HEK293T (cell line): ENCODE data around the gene KLHL29.

Experiments used
- ARNT ChIP-seq: fragments of 450-650 bp; IDR thresholded peaks from 2 replicates; pipeline ENCODE4 v1.6.1; 2017; ENCODE audit warnings: mild to moderate bottlenecking
- BHLHE40 ChIP-seq: fragments of 450-650 bp; IDR thresholded peaks from 2 replicates; pipeline ENCODE4 v1.6.1; 2016; ENCODE audit warnings: mild to moderate bottlenecking, moderate library complexity, borderline replicate concordance
- CTBP1 ChIP-seq: fragments of 450-650 bp; IDR thresholded peaks from 2 replicates; pipeline ENCODE4 v1.6.1; 2016; ENCODE audit warnings: borderline replicate concordance
- ELF4 ChIP-seq: fragments of 450-650 bp; IDR thresholded peaks from 2 replicates; pipeline ENCODE4 v1.6.1; 2017; ENCODE audit warnings: antibody characterized with exemption
- FOXA1 ChIP-seq: fragments of 450-650 bp; IDR thresholded peaks from 2 replicates; pipeline ENCODE4 v1.6.1; 2016; ENCODE audit warnings: mild to moderate bottlenecking
- FOXK2 ChIP-seq: fragments of 450-650 bp; IDR thresholded peaks from 2 replicates; pipeline ENCODE4 v1.6.1; 2016; ENCODE audit warnings: mild to moderate bottlenecking
- FOXM1 ChIP-seq: fragments of 450-650 bp; IDR thresholded peaks from 2 replicates; pipeline ENCODE4 v1.6.1; 2017; ENCODE audit warnings: mild to moderate bottlenecking, borderline replicate concordance
- HDGF ChIP-seq: fragments of 450-650 bp; IDR thresholded peaks from 2 replicates; pipeline ENCODE4 v1.6.1; 2017; ENCODE audit warnings: antibody characterized with exemption, borderline replicate concordance
- LEF1 ChIP-seq: fragments of 450-650 bp; IDR thresholded peaks from 2 replicates; pipeline ENCODE4 v1.6.1; 2017; ENCODE audit warnings: mild to moderate bottlenecking, borderline replicate concordance
- NFRKB ChIP-seq: fragments of 450-650 bp; IDR thresholded peaks from 2 replicates; pipeline ENCODE4 v1.6.1; 2016; ENCODE audit warnings: mild to moderate bottlenecking, moderate library complexity
- SP1 ChIP-seq: fragments of 450-650 bp; IDR thresholded peaks from 2 replicates; pipeline ENCODE4 v1.6.1; 2017
- SUZ12 ChIP-seq: fragments of 450-650 bp; IDR thresholded peaks from 2 replicates; pipeline ENCODE4 v1.6.1; 2016; ENCODE audit warnings: mild to moderate bottlenecking
- TF ChIP-seq, protein P1 (sequence below): fragments of 450-650 bp; IDR thresholded peaks from 2 replicates; pipeline ENCODE4 v1.6.1; 2016

DNA sequence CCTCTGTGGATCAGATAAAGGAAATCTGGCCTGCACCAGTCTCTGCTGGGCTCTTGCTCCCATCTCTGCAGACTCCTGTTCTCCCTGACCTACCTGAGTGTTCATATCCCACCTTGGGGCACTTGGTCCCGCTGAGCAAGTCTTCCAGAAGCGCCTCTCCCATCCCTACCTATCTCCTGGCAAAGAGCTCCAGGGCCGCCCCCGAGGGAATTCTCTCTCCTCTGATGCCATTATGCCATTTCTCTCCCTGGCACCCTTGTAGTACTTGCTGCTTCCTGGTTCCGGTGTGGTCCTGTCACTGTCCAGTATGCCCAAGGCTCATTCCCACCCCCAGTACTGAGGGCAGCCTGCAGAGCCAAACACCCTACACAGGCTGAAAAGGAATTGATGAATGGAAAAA, 99.8 kb downstream of the KLHL29 start:
- TF ChIP-seq FOXM1 (no peak), HDGF (no peak), ELF4 (no peak), BHLHE40 (no peak), FOXK2 (no peak), FOXA1 (no peak), ARNT (no peak), CTBP1 (no peak), SUZ12 (no peak), LEF1 (no peak), SP1 (no peak), NFRKB (no peak)
- TF ChIP-seq, protein P1, sequence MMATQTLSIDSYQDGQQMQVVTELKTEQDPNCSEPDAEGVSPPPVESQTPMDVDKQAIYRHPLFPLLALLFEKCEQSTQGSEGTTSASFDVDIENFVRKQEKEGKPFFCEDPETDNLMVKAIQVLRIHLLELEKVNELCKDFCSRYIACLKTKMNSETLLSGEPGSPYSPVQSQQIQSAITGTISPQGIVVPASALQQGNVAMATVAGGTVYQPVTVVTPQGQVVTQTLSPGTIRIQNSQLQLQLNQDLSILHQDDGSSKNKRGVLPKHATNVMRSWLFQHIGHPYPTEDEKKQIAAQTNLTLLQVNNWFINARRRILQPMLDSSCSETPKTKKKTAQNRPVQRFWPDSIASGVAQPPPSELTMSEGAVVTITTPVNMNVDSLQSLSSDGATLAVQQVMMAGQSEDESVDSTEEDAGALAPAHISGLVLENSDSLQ = no peak
